Measurements from ENCODE around the gene TMEM86A. TPM values are rescaled to one million over a fixed set of nuclear protein-coding genes. Genes with fewer than 3 reads are reported as not detected.

The TMEM86A gene
- polyA plus RNA-seq, 1 of the 3 experiments (the other 2 are of a cell fraction) = 1.2 TPM

DNA sequence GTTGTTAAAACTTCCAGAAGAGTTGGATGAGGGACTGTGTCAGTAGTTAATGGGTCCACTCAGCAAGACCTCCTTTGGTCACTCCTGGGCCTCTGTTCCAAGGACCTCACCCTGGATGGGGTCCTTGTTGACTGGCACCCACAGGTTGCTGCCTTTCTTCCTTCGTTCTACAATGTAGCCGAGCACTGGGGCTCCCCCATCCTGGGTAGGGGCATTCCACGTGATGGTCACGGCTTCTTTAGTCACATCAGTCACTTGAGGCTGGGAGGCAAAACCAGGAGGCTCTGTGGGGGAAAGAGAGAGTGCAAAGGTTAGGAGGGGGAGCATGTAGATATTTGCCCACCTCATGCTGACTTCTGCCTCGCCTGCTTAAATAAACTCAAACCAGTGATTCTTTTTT is 12.0 kb downstream of the TMEM86A start:
- Histone ChIP-seq H4K20me1 (ENCODE audit: insufficient read depth) (no peaks in the 10 kb centered on the region), H3K9ac (no peak overlapping the region), H3K9me2 (no peaks in the 10 kb centered on the region), H3K9me3 (no peaks in the 10 kb centered on the region), H3K4me2 (no peak overlapping the region), H3K27me3 (ENCODE audit: insufficient read depth) (peaks cover 9% of the 10 kb centered on the region; the same call in 1 of the 2 replicates), H3K36me3 (replicated peaks in 1 of 2; ENCODE audit: control insufficient read depth in 1 of 2, insufficient read depth in 2 of 2, low read length in 1 of 2) (no peaks in the 10 kb centered on the region), H3K79me2 (ENCODE audit: insufficient read depth) (no peaks in the 10 kb centered on the region), H3K27ac (ENCODE audit: low read depth in 2 of 2, low read length in 1 of 2) (no peak overlapping the region), H3F3A (replicated peaks; ENCODE audit: insufficient read depth) (no peaks in the 10 kb centered on the region), H3K4me1 (ENCODE audit: control insufficient read depth in 1 of 2, insufficient read depth in 2 of 2, low read depth in 1 of 2, low read length in 1 of 2) (peaks cover 0 to 12% of the 10 kb centered on the region in 2 experiments; a peak in 2 of 4 replicates), H3K4me3 (ENCODE audit: low read depth in 2 of 2, low read length in 1 of 2) (no peak overlapping the region), H2AFZ (ENCODE audit: low read depth) (no peak overlapping the region)
- no peak for DNase-seq
- ChIA-PET CTCF (no interaction called here), POLR2A (no interaction called here)
- WGBS (ENCODE audit: low lambda C conversion rate) = 62% methylated on average over 5 of the region's 5 CpGs
- TF ChIP-seq NFIC (IDR thresholded peaks at IDR 0.05; ENCODE audit: borderline replicate concordance) (no peak), YY1 (IDR thresholded peaks at IDR 0.05; ENCODE audit: low read depth) (no peak), RXRA (IDR thresholded peaks at IDR 0.05; ENCODE audit: borderline replicate concordance, low read depth) (no peak), FOSL2 (IDR thresholded peaks at IDR 0.05; ENCODE audit: borderline replicate concordance, low read depth) (no peak)

- ChIA-PET POLR2A (no interaction called here), CTCF (interaction anchor here (0.7 kb wide), 1 partner anchor 8 kb away, joined by 3 read pairs; no protein-coding TSS in a partner anchor)
- Histone ChIP-seq H3K79me2 (ENCODE audit: insufficient read depth) (no peaks in the 10 kb centered on the region), H3K4me2 (no peak overlapping the region), H3F3A (replicated peaks; ENCODE audit: insufficient read depth) (no peaks in the 10 kb centered on the region), H3K9ac (no peak overlapping the region), H4K20me1 (ENCODE audit: insufficient read depth) (no peaks in the 10 kb centered on the region), H2AFZ (ENCODE audit: low read depth) (no peak overlapping the region), H3K4me1 (ENCODE audit: control insufficient read depth in 1 of 2, insufficient read depth in 2 of 2, low read depth in 1 of 2, low read length in 1 of 2) (no peaks in the 10 kb centered on the region), H3K36me3 (replicated peaks in 1 of 2; ENCODE audit: control insufficient read depth in 1 of 2, insufficient read depth in 2 of 2, low read length in 1 of 2) (no peaks in the 10 kb centered on the region), H3K4me3 (ENCODE audit: low read depth in 2 of 2, low read length in 1 of 2) (no peak overlapping the region), H3K9me3 (no peaks in the 10 kb centered on the region), H3K9me2 (no peaks in the 10 kb centered on the region), H3K27ac (ENCODE audit: low read depth in 2 of 2, low read length in 1 of 2) (no peak overlapping the region), H3K27me3 (ENCODE audit: insufficient read depth) (no peaks in the 10 kb centered on the region)
- DNase-seq = no peak
- TF ChIP-seq EZH2phosphoT487 (IDR thresholded peaks at IDR 0.05; ENCODE audit: borderline replicate concordance, low read depth) (no peak), TAF1 (IDR thresholded peaks at IDR 0.05; ENCODE audit: borderline replicate concordance, low read depth, low read length) (no peak), NRF1 (IDR thresholded peaks at IDR 0.05; ENCODE audit: low read depth, low read length) (no peak), YY1 (IDR thresholded peaks at IDR 0.05; ENCODE audit: low read depth) (no peak), RXRA (IDR thresholded peaks at IDR 0.05; ENCODE audit: borderline replicate concordance, low read depth) (no peak)
- TF ChIP-seq, protein P1, sequence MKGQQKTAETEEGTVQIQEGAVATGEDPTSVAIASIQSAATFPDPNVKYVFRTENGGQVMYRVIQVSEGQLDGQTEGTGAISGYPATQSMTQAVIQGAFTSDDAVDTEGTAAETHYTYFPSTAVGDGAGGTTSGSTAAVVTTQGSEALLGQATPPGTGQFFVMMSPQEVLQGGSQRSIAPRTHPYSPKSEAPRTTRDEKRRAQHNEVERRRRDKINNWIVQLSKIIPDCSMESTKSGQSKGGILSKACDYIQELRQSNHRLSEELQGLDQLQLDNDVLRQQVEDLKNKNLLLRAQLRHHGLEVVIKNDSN (IDR thresholded peaks at IDR 0.05; ENCODE audit: borderline replicate concordance, low read depth) = no peak
- TF ChIP-seq, protein P2, sequence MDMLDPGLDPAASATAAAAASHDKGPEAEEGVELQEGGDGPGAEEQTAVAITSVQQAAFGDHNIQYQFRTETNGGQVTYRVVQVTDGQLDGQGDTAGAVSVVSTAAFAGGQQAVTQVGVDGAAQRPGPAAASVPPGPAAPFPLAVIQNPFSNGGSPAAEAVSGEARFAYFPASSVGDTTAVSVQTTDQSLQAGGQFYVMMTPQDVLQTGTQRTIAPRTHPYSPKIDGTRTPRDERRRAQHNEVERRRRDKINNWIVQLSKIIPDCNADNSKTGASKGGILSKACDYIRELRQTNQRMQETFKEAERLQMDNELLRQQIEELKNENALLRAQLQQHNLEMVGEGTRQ (IDR thresholded peaks at IDR 0.05; ENCODE audit: borderline replicate concordance, low read depth, low read length) = no peak
- 77% methylated on average over 22 of the region's 26 CpGs for WGBS (ENCODE audit: low lambda C conversion rate)
Observed at GRCh38 chr11:18713646-18714442, 15.3 kb downstream of the TMEM86A start.
